Psoas muscle (tissue), 8 donors: ENCODE measurements around the gene GRM4. TPM values are rescaled to one million over a fixed set of nuclear protein-coding genes. Genes with fewer than 3 reads are reported as not detected.

Experiments used
- ATAC-seq, 4 donors: fragments of 200-7000 bp; cut with Tn5 transposase; one replicate each; pipeline ENCODE4 v1.9.1; 2020; ENCODE audit warnings: moderate library complexity in 3 of 4, mild to moderate bottlenecking in 2 of 4
- DNase-seq, 2 donors: peaks; one replicate each; pipeline ENCODE4 v3.0.0-alpha.2; 2020
- H3K27ac ChIP-seq: fragments of 200-600 bp; one replicate; pipeline ENCODE4 v1.8.0; 2022
- H3K27me3 ChIP-seq, 3 donors: fragments of 200-600 bp in 1 of 3; one replicate each; pipeline versions ENCODE4 v1.6.1 to v1.8.0; 2013 to 2022; ENCODE audit warnings: low read length in 2 of 3, mild to moderate bottlenecking in 2 of 3, moderate library complexity in 1 of 3; ENCODE audit not compliant: insufficient read depth in 3 of 3
- H3K36me3 ChIP-seq, 2 donors: fragments of 200-600 bp in 1 of 2; one replicate each; pipeline versions ENCODE4 v1.6.1 to v1.8.0; 2013 to 2022; ENCODE audit warnings: low read depth in 1 of 2, mild to moderate bottlenecking in 1 of 2, moderate library complexity in 1 of 2; ENCODE audit not compliant: insufficient read depth in 1 of 2
- H3K4me1 ChIP-seq: fragments of 200-600 bp; one replicate; pipeline ENCODE4 v1.8.0; 2022
- H3K4me3 ChIP-seq: fragments of 200-600 bp; one replicate; pipeline ENCODE4 v1.8.0; 2022; ENCODE audit warnings: mild to moderate bottlenecking
- H3K9me3 ChIP-seq: fragments of 200-600 bp; one replicate; pipeline ENCODE4 v1.8.0; 2022
- WGBS, 3 donors: extraction: QIAGEN DNeasy Blood & Tissue Kit; methylation state at CpG; one replicate each; pipeline versions ENCODE4 v1.1.6 to v1.1.7; 2013; 5-methylcytosine and 5-hydroxymethylcytosine counted together
- intact Hi-C, 2 donors: fragments of 100-400 bp; cut with DNase I; formaldehyde crosslinking; loops; one replicate each; pipeline versions ENCODE4 v1.11.0 to v1.14.2; 2022
- polyA plus RNA-seq, 3 donors: library from polyadenylated mRNA; stranded (reverse); fragments of 200-250 nt; gene quantifications; one replicate each; pipeline ENCODE4 v1.2.3, GENCODE V29; 2013
- total RNA-seq, 4 donors: library from RNA; stranded (reverse); fragmentation: NEBNext Ultra II Directional in 2 of 4; extraction: Animal tissue kit (Norgen Biotek cat#: 25700) in 2 of 4; gene quantifications; one replicate each; pipeline versions ENCODE4 v1.2.1 to v1.2.4, GENCODE V29; 2021 to 2023
- TF ChIP-seq, protein P1 (sequence below): fragments of 200-600 bp; IDR thresholded peaks from one replicate; pipeline ENCODE4 v1.8.0; 2022; ENCODE audit warnings: antibody characterized with exemption
- donor health status: healthy with polysubstance abuse.
- donor health status: DM: no; HTN: no; CAD: no; lungs with moderate emphysema.
- donor health status: Bipolar disorder and iron deficiency.
- donor health status: healthy.
- donor health status: DM: yes; HTN: yes; CAD: no.
- donor health status: DM: no; HTN: no; CAD: no.
- donor health status: DM: no; HTN: no; CAD: no.
- donor health status: DM: yes; HTN: yes; CAD: no.

Gene GRM4
- total and polyA plus RNA-seq, 7 donors, result 0.07 to 0.39 (median 0.14) TPM; not detected in 4

DNA sequence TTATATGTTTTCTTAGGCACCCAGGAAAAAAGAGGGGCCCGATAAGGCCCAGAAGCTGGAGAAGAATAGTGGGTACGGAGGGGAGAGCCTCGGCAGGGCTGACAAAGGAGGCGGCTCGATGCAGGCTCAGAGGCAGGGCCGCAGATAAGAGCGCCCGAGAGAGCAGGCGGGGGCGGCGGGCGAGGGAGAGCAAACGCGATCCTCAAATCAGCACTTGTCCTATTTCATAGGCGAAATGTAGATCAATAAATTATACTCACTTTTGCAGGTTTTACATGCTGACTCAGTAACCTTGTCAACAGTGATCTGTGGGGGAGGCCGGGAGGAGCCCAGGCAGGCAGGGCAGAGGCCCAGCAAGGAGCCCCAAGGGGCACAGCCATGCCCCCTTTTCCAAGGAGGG is 42.6 kb downstream of the GRM4 start:
- intact Hi-C loops, result no loop called here
- Histone ChIP-seq H3K4me1 (no peaks in the 10 kb centered on the region), H3K36me3 (no peaks in the 10 kb centered on the region), H3K27ac (no peak overlapping the region), H3K4me3 (no peak overlapping the region), H3K9me3 (no peaks in the 10 kb centered on the region), H3K27me3 (peaks cover 0 to 12% (median 0%) of the 10 kb centered on the region in 3 donors)
- ATAC-seq, result no peak
- TF ChIP-seq, protein P1, sequence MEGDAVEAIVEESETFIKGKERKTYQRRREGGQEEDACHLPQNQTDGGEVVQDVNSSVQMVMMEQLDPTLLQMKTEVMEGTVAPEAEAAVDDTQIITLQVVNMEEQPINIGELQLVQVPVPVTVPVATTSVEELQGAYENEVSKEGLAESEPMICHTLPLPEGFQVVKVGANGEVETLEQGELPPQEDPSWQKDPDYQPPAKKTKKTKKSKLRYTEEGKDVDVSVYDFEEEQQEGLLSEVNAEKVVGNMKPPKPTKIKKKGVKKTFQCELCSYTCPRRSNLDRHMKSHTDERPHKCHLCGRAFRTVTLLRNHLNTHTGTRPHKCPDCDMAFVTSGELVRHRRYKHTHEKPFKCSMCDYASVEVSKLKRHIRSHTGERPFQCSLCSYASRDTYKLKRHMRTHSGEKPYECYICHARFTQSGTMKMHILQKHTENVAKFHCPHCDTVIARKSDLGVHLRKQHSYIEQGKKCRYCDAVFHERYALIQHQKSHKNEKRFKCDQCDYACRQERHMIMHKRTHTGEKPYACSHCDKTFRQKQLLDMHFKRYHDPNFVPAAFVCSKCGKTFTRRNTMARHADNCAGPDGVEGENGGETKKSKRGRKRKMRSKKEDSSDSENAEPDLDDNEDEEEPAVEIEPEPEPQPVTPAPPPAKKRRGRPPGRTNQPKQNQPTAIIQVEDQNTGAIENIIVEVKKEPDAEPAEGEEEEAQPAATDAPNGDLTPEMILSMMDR, result no peak
- no peak for DNase-seq
- 77 to 79% (median 78%) methylated on average over 16 of the region's 16 CpGs for WGBS, 3 donors

DNA sequence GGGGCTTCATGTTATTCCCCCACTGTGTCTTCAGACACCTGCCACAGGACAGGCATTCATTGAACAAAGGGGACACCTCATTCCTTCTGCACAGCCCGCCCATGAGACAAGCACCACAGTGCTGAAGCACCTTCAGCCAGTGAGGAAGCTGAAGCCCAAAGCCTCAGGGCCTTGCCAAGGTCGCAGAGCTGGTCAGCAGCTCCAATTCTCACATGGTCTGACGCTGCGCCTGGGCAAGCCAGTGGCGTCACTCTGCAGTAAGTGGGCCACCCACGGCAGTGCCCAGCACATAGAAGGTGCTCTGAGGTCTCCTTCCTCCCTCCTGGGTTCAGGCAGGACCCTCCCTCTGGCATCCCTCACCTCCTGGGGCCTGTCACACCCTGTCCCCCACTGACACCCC is 43.2 kb downstream of the GRM4 start:
- Histone ChIP-seq H3K27me3 (peaks cover 0 to 12% (median 0%) of the 10 kb centered on the region in 3 donors), H3K4me1 (no peaks in the 10 kb centered on the region), H3K36me3 (no peaks in the 10 kb centered on the region), H3K9me3 (no peaks in the 10 kb centered on the region), H3K27ac (no peak overlapping the region), H3K4me3 (no peak overlapping the region)
- DNase-seq, result no peak
- no peak for ATAC-seq
- TF ChIP-seq, protein P1, result no peak
- intact Hi-C loops, result no loop called here
- 77 to 85% (median 78%) methylated on average over 6 of the region's 6 CpGs for WGBS, 3 donors

DNA sequence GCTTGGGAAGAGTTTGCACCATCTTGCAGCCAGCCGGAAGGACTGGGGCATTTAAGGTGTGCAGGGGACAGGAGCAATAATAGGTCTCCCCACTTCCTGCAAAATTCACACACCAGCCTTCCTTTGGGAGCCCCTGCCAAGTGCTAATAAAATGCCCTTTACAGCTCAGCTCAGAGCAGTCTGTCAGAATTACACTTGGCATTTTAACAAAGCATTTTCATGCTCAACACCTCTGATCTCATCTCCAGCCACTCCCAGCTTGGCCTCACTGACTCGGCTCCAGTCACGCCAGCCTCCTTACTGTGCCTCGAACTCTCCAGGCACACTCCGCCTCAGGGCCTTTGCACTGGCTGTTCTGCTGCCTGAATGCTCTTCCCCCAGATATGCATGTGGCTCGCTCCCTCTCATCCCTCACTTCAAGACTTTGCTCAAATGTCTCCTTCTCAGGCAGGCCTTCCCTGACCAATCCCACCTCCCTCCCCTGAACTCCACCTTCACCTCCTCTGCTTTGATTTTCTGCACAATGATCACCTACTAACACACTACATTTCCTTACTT is 43.7 kb downstream of the GRM4 start:
- no peak overlapping the region for H3K27ac ChIP-seq
- no peaks in the 10 kb centered on the region for H3K36me3 ChIP-seq
- H3K9me3 ChIP-seq, result no peaks in the 10 kb centered on the region
- H3K4me3 ChIP-seq, result no peak overlapping the region
- H3K27me3 ChIP-seq, result peaks cover 0 to 12% (median 0%) of the 10 kb centered on the region in 3 donors
- TF ChIP-seq, protein P1, result no peak
- no peaks in the 10 kb centered on the region for H3K4me1 ChIP-seq
- DNase-seq (no peak), ATAC-seq (no peak)
- WGBS, 3 donors, result 84 to 91% (median 86%) methylated on average over 6 of the region's 6 CpGs
- intact Hi-C loops, result no loop called here

DNA sequence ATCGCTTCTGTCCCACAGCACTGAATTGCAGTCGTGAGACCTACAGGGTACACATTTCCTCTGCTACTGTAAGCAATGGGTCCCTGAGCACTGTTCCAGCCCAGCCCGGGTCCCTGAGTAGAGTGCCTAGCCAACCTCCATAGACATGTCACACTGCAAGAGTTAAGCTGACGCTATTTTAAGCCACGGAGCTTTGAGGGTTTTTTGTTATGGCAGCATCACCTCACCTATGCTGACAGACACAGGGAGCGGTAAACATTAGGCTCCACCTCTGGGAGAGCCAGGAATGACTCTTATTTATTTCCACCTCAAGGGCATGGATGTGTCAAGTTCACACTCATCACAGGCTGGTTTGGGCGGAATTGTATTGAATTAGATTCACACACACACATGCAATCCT is 45.1 kb downstream of the GRM4 start:
- no peaks in the 10 kb centered on the region for H3K4me1 ChIP-seq
- H3K27me3 ChIP-seq, result peaks cover 0 to 15% (median 0%) of the 10 kb centered on the region in 3 donors
- no peaks in the 10 kb centered on the region for H3K9me3 ChIP-seq
- no peak overlapping the region for H3K4me3 ChIP-seq
- intact Hi-C loops, result no loop called here
- no peak for DNase-seq
- H3K36me3 ChIP-seq, result no peaks in the 10 kb centered on the region
- no peak for ATAC-seq
- TF ChIP-seq, protein P1, result no peak
- WGBS, 3 donors, result 88 to 91% (median 89%) methylated on average over 7 of the region's 7 CpGs
- H3K27ac ChIP-seq, result no peak overlapping the region

DNA sequence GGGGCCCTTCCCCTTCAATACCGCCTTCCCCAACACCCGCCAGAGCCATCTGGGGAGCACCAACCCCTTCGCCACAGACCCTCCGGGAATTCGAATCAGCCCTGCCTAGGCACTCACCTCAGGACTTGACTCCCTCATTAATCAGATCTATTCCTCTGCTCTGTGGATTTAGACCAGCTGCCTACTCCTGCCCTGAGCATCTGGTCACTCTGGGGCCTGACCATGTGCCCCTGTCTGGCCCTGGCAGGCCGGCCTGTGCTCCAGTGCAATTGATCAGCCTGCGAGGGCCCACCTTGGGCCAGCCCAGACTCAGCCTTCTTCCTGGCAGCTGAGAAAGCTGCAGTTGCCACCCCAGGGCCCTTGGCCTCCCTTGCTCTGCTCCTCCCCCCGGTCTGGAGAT is 46.0 kb downstream of the GRM4 start:
- ATAC-seq (no peak), DNase-seq (no peak)
- H3K27me3 ChIP-seq, result peaks cover 0 to 20% (median 8%) of the 10 kb centered on the region in 3 donors
- no peaks in the 10 kb centered on the region for H3K9me3 ChIP-seq
- no peak overlapping the region for H3K27ac ChIP-seq
- H3K36me3 ChIP-seq, result no peaks in the 10 kb centered on the region
- 83 to 87% (median 83%) methylated on average over 8 of the region's 8 CpGs for WGBS, 3 donors
- TF ChIP-seq, protein P1, result no peak
- H3K4me1 ChIP-seq, result no peaks in the 10 kb centered on the region
- no peak overlapping the region for H3K4me3 ChIP-seq
- intact Hi-C loops, result no loop called here
